Measurements from ENCODE around the gene EXPH5.
"Not testable (repeated sequence)": the region's sequence is repeated elsewhere in the genome, so short reads cannot be mapped to it uniquely, and the experiment has no call there.

EXPH5 gene

GRCh38 chr11:108593214-108593922 lies at the start of gene EXPH5:
EXPH5 (minus strand) TSS chr11:108593768; CDS start chr11:108593536, 232 bp downstream.
- peak; percentile 73 to 90 for DNase-seq

- DNase-seq: not testable (repeated sequence)
Observed at GRCh38 chr11:108641752-108642151, 48.2 kb upstream of the EXPH5 start.

GRCh38 chr11:108639146-108639545 lies 45.6 kb upstream of the EXPH5 start:
- no peak for DNase-seq

- DNase-seq: no peak
Observed at GRCh38 chr11:108636222-108636621, 42.7 kb upstream of the EXPH5 start.

GRCh38 chr11:108635106-108635505 lies 41.5 kb upstream of the EXPH5 start:
- DNase-seq: no peak

GRCh38 chr11:108632041-108632704 lies 38.6 kb upstream of the EXPH5 start:
- no peak for DNase-seq

GRCh38 chr11:108629274-108629673 lies 35.7 kb upstream of the EXPH5 start:
- DNase-seq: no peak

- DNase-seq: no peak
Observed at GRCh38 chr11:108628812-108629211, 35.2 kb upstream of the EXPH5 start.

GRCh38 chr11:108628326-108628725 lies 34.8 kb upstream of the EXPH5 start:
- DNase-seq: no peak

- no peak for DNase-seq
Observed at GRCh38 chr11:108624196-108624925, 30.8 kb upstream of the EXPH5 start.

- DNase-seq: no peak
Observed at GRCh38 chr11:108622341-108622740, 28.8 kb upstream of the EXPH5 start.

GRCh38 chr11:108620958-108621772 lies 27.6 kb upstream of the EXPH5 start:
- no peak for DNase-seq

- DNase-seq: no peak
Observed at GRCh38 chr11:108618529-108618928, 25.0 kb upstream of the EXPH5 start.

GRCh38 chr11:108617055-108617454 lies 23.5 kb upstream of the EXPH5 start:
- no peak for DNase-seq

- no peak for DNase-seq
Observed at GRCh38 chr11:108616549-108616948, 23.0 kb upstream of the EXPH5 start.

GRCh38 chr11:108614086-108614485 lies 20.5 kb upstream of the EXPH5 start:
- no peak for DNase-seq

GRCh38 chr11:108609682-108610081 lies 16.1 kb upstream of the EXPH5 start:
- DNase-seq: no peak

GRCh38 chr11:108608548-108608947 lies 15.0 kb upstream of the EXPH5 start:
- no peak for DNase-seq

- no peak for DNase-seq
Observed at GRCh38 chr11:108606495-108607160, 13.1 kb upstream of the EXPH5 start.

GRCh38 chr11:108606070-108606469 lies 12.5 kb upstream of the EXPH5 start:
- no peak for DNase-seq

- DNase-seq: not testable (repeated sequence)
Observed at GRCh38 chr11:108602818-108603217, 9.2 kb upstream of the EXPH5 start.

- no peak for DNase-seq
Observed at GRCh38 chr11:108601150-108601549, 7.6 kb upstream of the EXPH5 start.

All from NCI-H446 (cell line).